GM18858 (cell line): Measurements from ENCODE around the gene GMDS.

ENCODE experiments used
- ATAC-seq: cut with Tn5 transposase; IDR thresholded peaks from one replicate; pipeline ENCODE4 v1.9.1; 2021; ENCODE audit not compliant: unreplicated experiment

The GMDS gene

DNA sequence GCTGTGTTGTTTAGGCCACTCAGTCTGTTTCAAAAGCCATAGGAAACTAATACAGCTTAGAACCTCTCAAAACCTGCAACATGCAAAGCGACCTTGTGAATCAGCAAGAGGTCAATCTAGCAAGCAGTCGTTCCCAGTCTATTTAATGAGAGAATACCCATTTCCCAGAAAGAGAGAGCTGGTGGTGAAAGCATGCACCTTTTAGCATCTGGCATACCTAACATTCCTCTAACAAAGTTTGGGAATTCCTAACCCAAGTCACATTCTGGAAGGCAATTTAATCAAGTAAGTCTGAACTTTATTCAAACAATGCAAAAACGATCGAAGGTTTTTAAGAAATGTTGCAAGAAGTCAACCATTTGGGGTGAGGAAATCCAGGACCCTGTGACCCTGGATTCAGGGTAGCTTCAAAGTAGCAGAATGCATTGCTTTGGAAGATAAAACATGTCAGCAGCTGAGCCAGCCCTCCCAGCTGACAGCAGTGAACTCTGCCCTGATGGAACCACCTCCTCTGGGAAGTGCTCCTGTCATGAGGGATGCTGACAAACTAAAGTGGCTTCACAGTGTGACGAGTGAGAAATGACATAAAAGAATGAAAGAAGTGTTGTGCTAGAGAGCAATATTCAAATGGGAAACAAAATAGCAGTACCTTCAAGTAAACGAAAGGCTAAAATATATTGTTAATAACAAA lies 104.8 kb downstream of the GMDS start:
- ATAC-seq: no peak

DNA sequence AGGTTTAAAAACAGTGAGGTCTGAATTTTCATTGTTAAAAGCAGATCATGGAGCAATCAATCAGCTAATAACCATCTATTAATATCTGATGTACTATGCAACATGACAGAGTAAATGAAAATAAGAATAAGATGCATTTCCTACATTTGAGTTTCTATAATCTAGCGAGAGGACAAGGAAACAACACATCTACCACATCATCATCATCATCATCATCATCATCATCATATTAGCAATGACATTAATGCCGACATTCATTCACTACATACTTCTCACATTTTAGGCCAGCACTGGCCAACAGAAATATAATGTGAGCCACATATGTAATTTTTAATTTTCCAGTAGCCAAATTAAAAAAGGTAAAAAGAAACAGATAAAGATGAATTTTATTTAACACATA lies 110.0 kb downstream of the GMDS start:
- ATAC-seq: no peak

DNA sequence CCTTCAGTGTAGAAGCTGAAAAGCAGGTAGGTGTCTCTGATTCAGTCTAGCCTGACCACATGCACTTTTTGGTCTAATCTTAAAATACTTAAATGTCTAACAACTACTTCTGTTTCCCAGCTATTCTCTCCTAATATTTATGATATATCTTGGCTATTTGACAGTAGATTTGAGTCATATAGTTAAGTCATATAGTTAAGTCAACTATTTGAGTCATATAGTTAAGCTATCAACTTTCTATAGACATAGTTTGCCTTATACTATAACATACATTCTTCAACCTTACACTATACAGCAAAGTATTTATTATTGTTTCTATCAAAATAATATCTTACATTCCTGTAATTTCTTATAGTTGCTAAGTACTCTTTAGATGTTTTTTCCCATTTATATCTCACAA lies 110.9 kb downstream of the GMDS start:
- no peak for ATAC-seq

DNA sequence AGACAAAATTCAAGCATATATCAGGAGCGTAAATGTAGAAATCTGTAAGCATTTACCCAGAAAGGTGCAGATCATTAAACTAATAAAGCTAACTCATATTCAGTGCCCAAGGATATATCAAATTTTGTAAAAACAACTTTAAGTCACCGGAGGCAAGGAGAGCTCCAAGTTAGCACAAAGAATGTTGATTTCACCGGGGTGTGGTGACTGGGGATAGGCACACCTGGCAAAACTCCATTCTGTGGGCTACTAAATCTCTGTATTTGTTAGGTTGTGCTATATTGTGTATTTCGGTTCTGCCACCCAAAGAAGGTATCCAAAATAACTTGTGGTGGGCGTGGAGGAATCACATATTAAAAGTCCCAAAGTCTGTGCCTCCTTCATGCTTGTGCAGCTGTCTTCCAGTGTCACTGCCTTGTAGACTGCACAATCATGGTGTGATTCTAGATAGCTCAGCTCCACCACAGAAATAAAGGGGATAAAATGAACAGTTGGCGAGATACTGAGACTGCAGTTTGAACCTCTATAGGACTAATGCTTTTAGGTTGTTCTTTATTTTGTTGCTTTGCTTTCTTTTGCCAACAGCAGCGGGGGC lies 111.6 kb downstream of the GMDS start:
- no peak for ATAC-seq

DNA sequence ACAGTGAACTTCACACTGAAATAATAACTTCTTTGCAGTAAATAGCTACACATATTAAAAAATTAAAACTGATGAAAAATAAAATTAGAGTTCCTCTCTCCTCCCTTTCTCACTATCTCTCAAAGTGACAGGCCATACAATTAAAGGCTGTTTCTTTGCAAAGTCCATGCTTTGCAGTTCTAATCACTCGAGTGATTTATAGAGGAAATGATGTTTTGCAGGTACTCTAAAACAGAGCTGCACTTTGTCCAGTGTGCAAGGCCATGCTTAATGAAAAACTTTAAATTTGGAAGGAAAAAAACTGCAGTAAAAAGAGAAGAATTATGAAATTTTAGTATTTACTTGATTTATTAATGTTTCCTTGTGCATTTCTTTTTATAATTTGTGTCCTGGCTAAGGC lies 112.5 kb downstream of the GMDS start:
- ATAC-seq: no peak

DNA sequence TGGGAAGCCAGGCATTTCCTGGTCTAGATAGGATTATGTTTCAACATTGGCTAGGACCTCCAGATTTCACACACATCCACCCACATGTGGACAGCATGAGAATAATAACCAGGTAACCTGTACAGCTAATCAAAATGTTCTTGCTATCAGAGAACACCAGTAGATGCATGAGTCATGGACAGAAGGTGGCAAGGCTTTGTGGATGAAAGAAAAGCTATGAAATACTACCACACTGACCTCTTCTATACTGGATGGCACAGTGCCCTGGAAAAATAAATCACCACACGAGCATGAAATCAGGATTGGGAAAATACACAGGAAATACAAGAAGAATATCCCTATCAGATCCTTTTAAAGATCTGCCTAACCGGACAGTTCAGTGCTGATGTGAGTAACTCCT lies 113.0 kb downstream of the GMDS start:
- no peak for ATAC-seq

DNA sequence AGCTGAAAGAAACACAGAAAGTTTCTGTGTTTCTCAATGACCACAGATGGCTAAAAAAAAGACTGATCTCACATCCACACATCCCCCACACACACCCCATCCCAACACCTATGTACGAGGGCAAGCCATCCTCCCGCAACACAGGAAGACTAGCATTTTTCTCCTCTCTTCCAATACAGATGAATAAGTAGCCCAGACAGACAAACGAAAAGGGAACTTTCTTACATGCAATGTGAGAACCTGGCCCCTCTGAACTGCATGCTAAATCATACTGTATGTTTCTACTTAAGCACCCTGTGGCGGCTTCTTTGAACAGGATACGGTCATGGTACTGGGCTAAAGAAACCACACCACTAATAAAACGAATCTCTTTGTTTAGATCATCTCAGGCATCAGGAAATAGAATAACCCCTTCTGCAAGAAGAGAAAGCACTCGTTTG lies 116.2 kb downstream of the GMDS start:
- ATAC-seq: no peak

DNA sequence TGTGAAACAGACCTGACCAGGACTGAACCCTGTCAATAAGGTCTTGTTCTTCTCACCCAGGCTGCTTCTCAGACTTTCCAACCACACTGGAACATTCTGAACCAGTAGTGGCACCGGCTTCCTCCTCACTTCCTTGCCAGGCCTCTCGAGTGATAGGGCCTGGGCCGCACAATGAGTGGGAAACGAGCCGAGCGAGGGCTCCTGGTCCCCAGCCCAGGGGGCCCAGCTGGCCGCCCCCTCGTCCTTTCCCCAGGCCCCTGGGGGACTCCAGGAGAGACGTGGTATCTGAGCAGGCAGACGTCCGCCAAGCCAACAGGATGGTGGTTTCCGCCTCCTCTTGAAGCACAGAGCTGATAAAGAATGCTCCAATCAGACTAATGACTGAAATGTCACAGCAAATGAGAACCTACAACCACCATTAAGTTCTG lies 117.9 kb downstream of the GMDS start:
- ATAC-seq: no peak

DNA sequence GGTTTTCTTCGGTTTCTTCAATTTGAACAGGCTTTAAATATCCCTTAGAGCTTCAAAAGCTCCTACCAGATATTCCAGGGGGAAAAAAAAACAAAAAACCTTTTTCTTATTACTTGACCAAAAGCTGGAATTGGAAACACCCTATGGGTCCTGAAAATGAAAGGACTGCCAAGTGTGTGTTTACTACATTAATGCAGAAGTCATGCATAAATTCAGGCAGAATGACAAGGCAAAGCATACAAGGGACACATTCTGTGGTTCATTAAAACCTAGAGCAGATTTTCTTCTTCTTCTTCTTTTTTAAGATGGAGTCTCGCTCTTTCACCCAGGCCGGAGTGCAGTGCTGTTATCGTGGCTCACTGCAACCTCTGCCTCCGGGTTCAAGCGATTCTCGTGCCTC lies 119.1 kb downstream of the GMDS start:
- ATAC-seq: no peak

DNA sequence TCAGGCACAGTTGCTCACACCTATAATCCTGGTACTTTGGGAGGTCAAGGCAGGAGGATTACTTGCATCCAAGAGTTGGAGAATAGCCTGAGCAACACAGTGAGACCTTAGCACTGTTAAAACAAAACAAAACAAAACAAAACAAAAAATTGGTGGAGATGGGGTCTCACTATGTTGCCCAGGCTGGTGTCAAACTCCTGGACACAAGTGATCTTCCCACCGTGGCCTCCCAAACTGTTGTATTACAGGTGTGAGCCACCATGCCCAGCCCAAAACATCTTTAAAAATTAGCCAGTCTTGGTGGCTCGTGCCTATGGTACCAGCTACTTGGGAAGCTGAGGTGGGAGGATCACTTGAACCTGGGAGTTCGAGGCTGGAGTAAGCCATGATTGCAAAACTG lies 120.2 kb downstream of the GMDS start:
- no peak for ATAC-seq

DNA sequence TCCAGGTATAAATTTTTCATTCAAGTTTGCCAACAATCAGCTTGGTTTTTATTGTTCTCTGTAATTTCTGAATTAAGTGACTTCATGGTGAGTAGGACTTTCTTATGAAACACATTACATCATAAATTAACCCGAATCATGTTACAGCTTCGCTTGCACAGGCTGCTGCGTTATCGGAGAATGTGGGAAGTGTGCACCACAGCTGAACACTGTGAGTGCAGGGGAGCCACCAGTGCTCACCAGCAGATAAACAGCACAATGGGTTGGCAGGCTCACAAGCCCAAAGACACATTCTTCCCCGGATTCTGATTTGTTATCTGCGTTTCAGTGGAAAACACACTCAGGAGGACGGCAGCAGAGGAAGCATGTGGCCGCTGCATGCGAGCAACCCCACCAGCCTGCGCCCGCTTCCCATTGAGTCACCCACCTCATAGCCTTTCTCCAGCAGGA lies 121.1 kb downstream of the GMDS start:
- no peak for ATAC-seq

DNA sequence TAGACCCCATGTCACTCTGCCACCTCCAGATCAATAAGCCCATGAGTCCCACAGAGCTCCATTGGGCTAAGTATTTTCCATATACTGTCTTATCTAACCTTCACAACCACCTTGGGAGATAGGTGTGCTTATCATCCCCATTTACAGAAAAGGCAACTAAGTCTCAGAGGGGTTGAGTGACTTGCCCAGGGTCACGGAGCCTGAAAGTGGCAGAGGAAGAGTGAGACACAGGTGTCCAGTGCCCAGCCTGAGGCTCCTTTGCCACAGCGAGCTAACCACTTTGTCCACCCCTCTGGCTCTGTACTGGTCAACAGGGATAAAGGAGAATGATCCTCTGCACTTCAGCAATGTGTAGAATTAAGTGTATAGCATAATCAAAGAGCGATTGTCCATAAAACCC lies 124.5 kb downstream of the GMDS start:
- no peak for ATAC-seq

DNA sequence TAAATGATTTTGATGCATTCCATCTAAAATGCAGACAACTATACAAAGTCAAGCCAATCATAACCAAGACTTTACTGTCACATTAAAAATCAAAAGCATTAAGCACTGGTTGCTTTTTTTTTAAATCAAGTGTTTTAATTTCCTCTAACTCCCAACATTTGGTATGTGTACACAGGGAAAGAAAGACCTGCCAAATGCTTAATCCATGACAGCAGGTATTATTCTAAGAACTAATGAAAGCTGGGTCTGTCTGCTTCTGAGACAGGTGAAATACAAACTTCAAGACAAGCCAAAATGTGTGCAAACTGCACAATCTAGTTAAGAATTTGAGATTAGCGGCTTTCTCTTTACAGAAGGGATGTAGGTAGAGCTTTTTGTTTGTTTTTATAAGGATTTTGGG lies 126.1 kb downstream of the GMDS start:
- ATAC-seq: no peak

DNA sequence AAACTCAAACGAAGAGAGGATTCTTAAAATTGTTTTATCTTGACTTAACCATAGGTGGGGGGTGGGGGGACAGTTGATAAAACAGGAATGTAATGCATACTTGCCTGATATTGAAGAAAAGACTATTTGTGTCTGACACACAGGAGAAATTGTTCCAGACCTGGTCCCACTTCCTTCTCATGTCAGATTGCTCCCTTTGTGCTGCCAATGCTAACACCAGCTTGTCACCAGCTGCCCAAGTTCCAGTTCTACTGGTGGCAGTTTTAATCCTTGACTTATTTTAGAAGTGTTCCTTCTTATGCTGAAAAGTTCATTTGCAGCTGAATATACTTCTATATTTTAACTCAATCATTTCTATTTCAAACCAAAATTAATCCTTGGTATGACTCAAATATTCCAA lies 127.3 kb downstream of the GMDS start:
- no peak for ATAC-seq

DNA sequence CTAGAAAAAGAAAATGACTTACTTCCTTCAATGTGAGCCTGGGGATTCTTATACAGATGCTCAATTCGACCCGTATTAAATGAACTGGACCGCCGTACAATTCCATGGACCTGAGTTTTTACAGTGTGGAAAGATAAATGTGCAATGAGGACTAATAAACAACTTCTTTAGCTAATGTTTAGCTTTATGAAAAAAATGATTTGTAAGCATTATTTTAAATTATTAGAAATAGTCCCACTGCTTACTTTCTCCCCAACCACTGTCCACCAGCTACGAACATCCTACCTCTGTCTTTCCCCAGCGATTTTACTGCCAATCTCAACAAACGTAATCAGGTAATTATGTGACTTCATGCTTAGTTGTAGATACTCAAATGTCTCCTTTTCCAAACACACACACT lies 128.0 kb downstream of the GMDS start:
- ATAC-seq: no peak

DNA sequence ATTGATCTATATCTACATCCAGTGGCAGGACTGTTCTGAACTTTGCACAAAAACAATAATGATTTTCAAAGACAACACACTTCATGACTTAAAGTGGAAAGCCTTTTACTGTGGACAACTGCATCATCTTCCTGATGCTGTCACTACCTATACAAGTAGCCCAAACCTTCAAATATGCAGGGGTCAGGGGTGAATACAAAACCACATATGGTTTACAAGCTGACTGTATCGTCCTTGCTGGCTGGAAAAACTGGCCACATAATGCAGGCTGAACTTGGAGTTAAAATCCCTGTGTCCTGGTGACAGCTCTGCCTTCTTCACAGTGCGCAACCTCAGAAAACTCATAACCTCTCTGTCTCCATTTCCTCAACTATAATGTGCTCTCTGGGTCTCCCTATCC lies 128.9 kb downstream of the GMDS start:
- ATAC-seq: no peak

DNA sequence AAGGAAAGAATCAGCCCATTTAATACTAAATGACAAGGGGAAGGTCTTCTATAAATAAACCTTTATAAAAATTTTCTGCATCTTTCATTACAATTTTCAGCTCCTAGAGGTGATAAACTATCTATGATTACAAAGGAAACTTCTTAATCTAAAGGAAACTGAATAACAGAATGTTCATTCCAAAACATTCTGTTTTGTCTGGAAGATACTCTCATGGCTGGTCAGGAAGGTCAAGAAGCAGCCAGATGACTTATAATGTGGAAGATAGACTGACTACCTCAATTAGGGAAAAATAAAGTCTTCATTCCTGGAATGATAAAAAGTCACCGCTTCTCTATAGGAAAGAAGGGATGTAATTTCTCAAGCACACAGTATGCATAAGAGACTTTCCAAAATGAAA lies 131.3 kb downstream of the GMDS start:
- ATAC-seq: no peak

DNA sequence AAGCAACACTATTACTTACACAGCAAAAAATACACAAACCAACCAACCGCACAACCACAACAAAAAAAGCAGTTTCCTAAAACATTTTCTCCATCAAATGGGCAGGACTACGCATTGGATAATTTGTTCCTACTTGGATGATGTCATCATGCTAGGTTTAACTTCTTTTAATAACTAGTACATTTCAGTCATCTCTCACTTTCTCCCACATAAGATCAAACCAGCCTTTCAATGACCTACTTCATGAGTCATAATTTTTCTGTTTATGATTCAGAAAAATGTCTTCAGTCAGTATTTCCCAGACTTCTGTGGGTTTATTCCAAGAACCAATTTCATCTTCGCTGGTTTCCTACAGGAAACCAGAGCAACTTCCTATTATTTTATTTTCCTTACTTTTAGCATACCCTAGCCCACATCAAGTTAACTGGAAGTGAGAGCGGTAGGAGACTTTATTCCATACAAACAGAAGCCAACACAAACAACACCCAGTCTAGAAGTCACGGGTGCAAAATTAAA lies 134.2 kb downstream of the GMDS start:
- no peak for ATAC-seq

DNA sequence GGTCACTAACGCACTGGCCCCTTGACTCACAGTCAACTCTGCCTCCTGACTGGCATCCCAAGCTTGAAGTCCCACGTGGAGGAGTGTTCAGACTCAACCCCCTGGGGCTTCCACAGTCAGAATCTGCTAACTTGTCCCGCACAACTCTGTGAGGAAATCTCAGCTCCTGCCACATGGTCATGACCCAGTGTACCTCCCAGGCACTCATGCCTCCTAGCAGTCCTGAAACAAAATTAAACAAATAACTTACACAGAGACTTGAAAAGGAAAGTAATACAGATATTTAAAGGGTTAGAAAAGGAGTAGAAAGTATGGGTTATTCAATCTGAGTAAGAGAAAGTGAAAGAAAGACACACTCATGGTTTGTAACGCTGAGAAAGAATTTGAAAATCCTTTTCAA lies 134.9 kb downstream of the GMDS start:
- ATAC-seq: peak; percentile 46

DNA sequence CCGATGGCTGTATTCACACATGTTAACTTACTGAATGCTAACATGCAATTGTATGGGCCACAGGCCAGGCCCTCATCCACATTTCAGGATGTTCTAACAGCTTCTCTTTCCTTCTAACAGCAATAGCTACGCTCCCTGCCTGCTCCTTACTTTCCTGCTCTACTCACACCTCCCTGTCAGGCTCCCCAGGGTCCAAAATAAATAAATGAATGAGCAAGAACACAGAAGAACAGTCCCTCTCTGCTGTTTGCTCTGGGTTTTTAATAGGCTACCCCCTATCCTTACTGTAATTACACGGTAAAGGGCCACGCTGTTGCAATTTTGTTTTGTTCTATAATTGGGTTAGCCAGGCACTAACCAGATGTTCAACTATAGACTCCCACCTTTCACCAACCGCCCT lies 135.6 kb downstream of the GMDS start:
- ATAC-seq: no peak

DNA sequence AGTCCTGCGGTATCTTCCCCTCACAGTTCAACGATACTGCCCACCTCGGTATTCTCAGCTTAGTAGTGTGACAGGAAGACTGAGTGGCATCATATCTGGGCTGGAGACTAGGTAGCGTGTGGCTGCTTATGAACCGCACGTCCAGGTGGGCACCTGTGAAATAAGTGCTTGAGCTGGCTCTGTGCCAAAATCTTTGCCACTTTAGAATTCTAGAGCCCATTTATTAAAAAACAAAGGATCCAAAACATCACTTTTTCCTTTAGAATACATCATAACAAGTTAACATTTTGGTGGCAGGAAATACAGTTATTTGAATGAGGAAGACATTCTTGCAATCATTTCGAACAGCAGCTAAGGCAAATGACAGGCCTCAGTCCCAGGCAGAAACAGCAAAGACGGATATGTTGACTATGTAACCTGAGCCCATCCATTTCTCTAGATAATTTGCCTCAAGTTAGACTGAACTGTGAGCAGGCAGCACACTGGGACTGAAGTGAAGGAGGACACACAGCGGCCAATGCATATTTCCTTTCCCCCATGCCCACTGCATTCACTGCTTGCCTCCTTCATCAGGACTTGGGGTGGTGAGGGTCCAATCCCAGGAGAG lies 136.6 kb downstream of the GMDS start:
- no peak for ATAC-seq

DNA sequence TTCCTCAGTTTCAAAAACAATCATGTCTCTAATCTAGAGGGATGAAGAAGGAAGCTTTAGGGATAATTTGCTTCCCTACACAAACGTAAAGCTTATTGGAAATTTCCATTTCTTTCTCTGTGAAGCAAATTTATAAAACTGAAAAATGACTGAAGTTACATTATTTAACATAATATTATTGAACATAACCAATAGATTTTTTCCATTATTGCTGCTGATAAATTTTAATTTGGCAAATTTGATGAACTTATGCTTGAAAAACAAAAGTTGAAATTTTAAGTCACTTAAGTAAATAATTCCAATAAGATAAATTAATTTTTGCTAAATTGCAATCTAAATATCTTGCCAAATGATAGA lies 140.9 kb downstream of the GMDS start:
- ATAC-seq: no peak
